Thymus (tissue), 11 donors: ENCODE measurements around the gene NOCT. TPM values are rescaled to one million over a fixed set of nuclear protein-coding genes. Genes with fewer than 3 reads are reported as not detected.
"Not testable (repeated sequence)": the region's sequence is repeated elsewhere in the genome, so short reads cannot be mapped to it uniquely, and the experiment has no call there.

ENCODE experiments used
- DNase-seq, 9 donors: peaks; one replicate each; pipeline ENCODE4 v3.0.0-alpha.2; 2013; ENCODE audit warnings: low spot score in 9 of 9, low read depth in 6 of 9, missing footprints in 1 of 9
- H3K27ac ChIP-seq, 2 donors: one replicate each; pipeline ENCODE4 v1.5.1; 2013; ENCODE audit warnings: control low read depth in 1 of 2, low read depth in 1 of 2, low read length in 1 of 2, mild to moderate bottlenecking in 1 of 2, moderate library complexity in 1 of 2
- H3K27me3 ChIP-seq, 2 donors: one replicate each; pipeline ENCODE4 v1.5.1; 2013; ENCODE audit warnings: low read length in 1 of 2; ENCODE audit not compliant: control insufficient read depth in 2 of 2, insufficient read depth in 1 of 2
- H3K36me3 ChIP-seq, 2 donors: one replicate each; pipeline ENCODE4 v1.5.1; 2013; ENCODE audit warnings: low read length in 1 of 2, mild to moderate bottlenecking in 1 of 2, moderate library complexity in 1 of 2; ENCODE audit not compliant: control insufficient read depth in 2 of 2, insufficient read depth in 2 of 2
- H3K4me1 ChIP-seq, 2 donors: one replicate each; pipeline ENCODE4 v1.5.1; 2013; ENCODE audit warnings: low read length in 2 of 2; ENCODE audit not compliant: control insufficient read depth in 2 of 2, insufficient read depth in 2 of 2
- H3K4me3 ChIP-seq, 2 donors: one replicate each; pipeline ENCODE4 v1.5.1; 2013; ENCODE audit warnings: low read length in 2 of 2, control low read depth in 1 of 2, mild to moderate bottlenecking in 1 of 2
- H3K9me3 ChIP-seq, 2 donors: one replicate each; pipeline ENCODE4 v1.5.1; 2013; ENCODE audit warnings: low read length in 1 of 2, mild to moderate bottlenecking in 1 of 2; ENCODE audit not compliant: control insufficient read depth in 2 of 2, insufficient read depth in 1 of 2
- WGBS: extraction: QIAGEN DNeasy Blood & Tissue Kit; methylation state at CpG from one replicate; pipeline ENCODE4 v1.1.7; 2013; 5-methylcytosine and 5-hydroxymethylcytosine counted together
- polyA plus RNA-seq: library from polyadenylated mRNA; stranded (reverse); fragments of 200-250 nt; gene quantifications from one replicate; pipeline ENCODE4 v1.2.3, GENCODE V29; 2013
- total RNA-seq: library from RNA; stranded (reverse); fragments of 120-200 nt; gene quantifications from one replicate; pipeline ENCODE4 v1.2.4, GENCODE V29; 2013
- donor health status: healthy.

NOCT gene
- total and polyA plus RNA-seq, 2 donors, result 3.7 to 5.5 TPM

- no peak for DNase-seq
- H3K27ac ChIP-seq, result no peak overlapping the region
- no peaks in the 10 kb centered on the region for H3K9me3 ChIP-seq
- no peak overlapping the region for H3K4me3 ChIP-seq
- WGBS, result 92% methylated on average over 2 of the region's 2 CpGs
- no peaks in the 10 kb centered on the region for H3K27me3 ChIP-seq
- H3K4me1 ChIP-seq, result no peaks in the 10 kb centered on the region
- no peaks in the 10 kb centered on the region for H3K36me3 ChIP-seq
Observed at GRCh38 chr4:138979742-138980141, 35.8 kb upstream of the NOCT start.

GRCh38 chr4:138981930-138982390 is 33.6 kb upstream of the NOCT start:
- H3K27ac ChIP-seq, result no peak overlapping the region
- DNase-seq, result no peak
- H3K4me3 ChIP-seq, result no peak overlapping the region
- no peaks in the 10 kb centered on the region for H3K9me3 ChIP-seq
- no peaks in the 10 kb centered on the region for H3K36me3 ChIP-seq
- WGBS, result 86% methylated on average over 4 of the region's 4 CpGs
- no peaks in the 10 kb centered on the region for H3K27me3 ChIP-seq
- H3K4me1 ChIP-seq, result no peaks in the 10 kb centered on the region

DNA sequence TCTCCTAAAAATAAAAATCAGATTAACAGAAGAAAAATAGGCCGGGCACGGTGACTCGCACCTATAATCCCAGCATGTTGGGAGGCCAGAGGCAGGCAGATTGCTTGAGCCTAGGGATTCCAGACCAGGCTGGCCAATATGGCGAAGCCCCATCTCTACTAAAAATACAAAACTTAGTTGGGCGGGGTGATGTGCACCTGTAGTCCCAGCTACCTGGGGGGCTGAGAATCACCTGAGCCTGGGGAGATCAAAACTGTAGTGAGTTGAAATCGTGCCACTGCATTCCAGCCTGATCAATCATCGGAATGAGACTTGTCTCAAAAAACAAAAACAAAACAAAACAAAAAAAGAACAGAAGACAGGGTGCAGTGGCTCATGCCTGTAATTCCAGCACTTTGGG is 32.8 kb upstream of the NOCT start:
- Histone ChIP-seq H3K36me3 (no peaks in the 10 kb centered on the region), H3K9me3 (no peaks in the 10 kb centered on the region), H3K27ac (no peak overlapping the region), H3K4me1 (no peaks in the 10 kb centered on the region), H3K27me3 (no peaks in the 10 kb centered on the region), H3K4me3 (no peak overlapping the region)
- WGBS, result 99% methylated on average over 7 of the region's 7 CpGs
- DNase-seq, result no peak

DNA sequence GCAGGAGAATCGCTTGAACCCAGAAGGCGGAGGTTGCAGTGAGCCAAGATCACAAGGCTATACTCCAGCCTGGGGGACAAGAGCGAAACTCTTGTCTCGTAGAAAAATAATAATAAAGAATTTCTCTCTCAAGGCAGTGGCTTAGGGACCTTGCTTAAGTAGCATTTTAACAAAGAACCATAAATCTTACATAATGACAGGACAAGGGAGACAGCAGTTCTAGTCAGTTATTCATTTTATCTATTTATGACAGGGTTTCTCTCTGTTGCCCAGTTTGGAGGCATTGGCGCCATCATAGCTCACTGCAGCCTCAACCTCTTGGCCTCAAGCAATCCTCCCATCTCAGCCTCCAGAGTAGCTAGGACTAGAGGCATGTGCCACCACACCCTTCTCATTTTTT is 31.9 kb upstream of the NOCT start:
- Histone ChIP-seq H3K27me3 (no peaks in the 10 kb centered on the region), H3K4me1 (no peaks in the 10 kb centered on the region), H3K36me3 (no peaks in the 10 kb centered on the region), H3K9me3 (no peaks in the 10 kb centered on the region), H3K27ac (no peak overlapping the region), H3K4me3 (no peak overlapping the region)
- 96% methylated on average over 5 of the region's 5 CpGs for WGBS
- DNase-seq, result no peak

GRCh38 chr4:138984647-138985046 is 30.9 kb upstream of the NOCT start:
- Histone ChIP-seq H3K36me3 (no peaks in the 10 kb centered on the region), H3K9me3 (no peaks in the 10 kb centered on the region), H3K4me3 (no peak overlapping the region), H3K4me1 (no peaks in the 10 kb centered on the region), H3K27me3 (no peaks in the 10 kb centered on the region), H3K27ac (no peak overlapping the region)
- WGBS, result 99% methylated on average over 1 of the region's 1 CpG
- DNase-seq, result no peak

GRCh38 chr4:138992676-138993075 is 22.9 kb upstream of the NOCT start:
- Histone ChIP-seq H3K27ac (no peak overlapping the region), H3K4me3 (no peak overlapping the region), H3K36me3 (no peaks in the 10 kb centered on the region), H3K9me3 (no peaks in the 10 kb centered on the region), H3K27me3 (no peaks in the 10 kb centered on the region), H3K4me1 (no peaks in the 10 kb centered on the region)
- DNase-seq, result no peak
- WGBS, result 98% methylated on average over 2 of the region's 2 CpGs

GRCh38 chr4:138996090-138996489 is 19.5 kb upstream of the NOCT start:
- H3K27ac ChIP-seq, result no peak overlapping the region
- no peaks in the 10 kb centered on the region for H3K9me3 ChIP-seq
- no peak for DNase-seq
- 95% methylated on average over 6 of the region's 6 CpGs for WGBS
- no peaks in the 10 kb centered on the region for H3K4me1 ChIP-seq
- H3K36me3 ChIP-seq, result no peaks in the 10 kb centered on the region
- no peak overlapping the region for H3K4me3 ChIP-seq
- no peaks in the 10 kb centered on the region for H3K27me3 ChIP-seq

GRCh38 chr4:138999666-139000065 is 15.9 kb upstream of the NOCT start:
- Histone ChIP-seq H3K4me3 (no peak overlapping the region), H3K27ac (no peak overlapping the region), H3K9me3 (no peaks in the 10 kb centered on the region), H3K4me1 (no peaks in the 10 kb centered on the region), H3K27me3 (no peaks in the 10 kb centered on the region), H3K36me3 (no peaks in the 10 kb centered on the region)
- WGBS, result 95% methylated on average over 6 of the region's 6 CpGs
- DNase-seq, result no peak

DNA sequence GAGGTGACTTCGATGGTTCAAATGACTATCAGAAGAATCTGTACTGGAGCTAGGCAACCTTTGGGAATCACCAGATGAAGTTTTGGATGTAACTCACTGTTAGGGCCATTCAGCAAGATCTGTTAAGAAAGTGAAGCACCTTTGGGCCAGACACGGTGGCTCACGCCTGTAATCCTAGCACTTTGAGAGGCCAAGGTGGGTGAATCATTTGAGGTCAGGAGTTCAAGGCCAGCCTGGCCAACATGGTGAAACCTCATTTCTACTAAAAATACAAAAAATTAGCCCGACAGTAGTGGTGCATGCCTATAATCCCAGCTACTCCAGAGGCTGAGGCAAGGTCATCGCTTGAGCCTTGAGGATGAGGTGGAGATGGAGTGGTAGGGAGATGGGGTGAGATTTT is 15.4 kb upstream of the NOCT start:
- not testable (repeated sequence) for H3K36me3 ChIP-seq, H3K4me3 ChIP-seq, H3K27me3 ChIP-seq, DNase-seq, H3K4me1 ChIP-seq, H3K9me3 ChIP-seq, H3K27ac ChIP-seq
- 99% methylated on average over 5 of the region's 5 CpGs for WGBS

DNA sequence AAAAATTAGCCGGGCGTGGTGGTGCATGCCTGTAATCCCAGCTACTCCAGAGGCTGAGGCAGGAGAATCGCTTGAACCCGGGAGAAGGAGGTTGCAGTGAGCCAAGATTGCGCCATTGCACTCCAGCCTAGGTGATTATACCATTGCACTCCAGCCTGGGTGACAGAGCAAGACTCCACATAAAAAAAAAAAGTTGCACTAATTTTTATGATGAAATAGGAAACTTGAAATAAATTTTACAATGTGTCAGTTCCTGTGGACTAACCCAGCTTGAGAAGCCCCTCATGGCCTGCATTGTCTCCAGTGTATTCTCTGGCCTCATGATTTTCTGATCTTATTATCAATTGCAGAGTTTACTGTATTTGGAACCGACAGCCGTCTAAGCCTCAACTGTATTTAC is 14.2 kb upstream of the NOCT start:
- not testable (repeated sequence) for H3K4me3 ChIP-seq

More for the DNA sequence above, 14.2 kb upstream of the NOCT start:
- H3K4me1 ChIP-seq, H3K27me3 ChIP-seq, H3K36me3 ChIP-seq, H3K9me3 ChIP-seq, H3K27ac ChIP-seq, DNase-seq: not testable (repeated sequence)
- WGBS, result 97% methylated on average over 7 of the region's 7 CpGs
